HG03045 (cell line): Measurements from ENCODE around the gene THAP12.

Experiments used
- ATAC-seq: cut with Tn5 transposase; IDR thresholded peaks from one replicate; pipeline ENCODE4 v1.9.1; 2021; ENCODE audit warnings: mild to moderate bottlenecking, moderate library complexity; ENCODE audit not compliant: unreplicated experiment

THAP12 gene

DNA sequence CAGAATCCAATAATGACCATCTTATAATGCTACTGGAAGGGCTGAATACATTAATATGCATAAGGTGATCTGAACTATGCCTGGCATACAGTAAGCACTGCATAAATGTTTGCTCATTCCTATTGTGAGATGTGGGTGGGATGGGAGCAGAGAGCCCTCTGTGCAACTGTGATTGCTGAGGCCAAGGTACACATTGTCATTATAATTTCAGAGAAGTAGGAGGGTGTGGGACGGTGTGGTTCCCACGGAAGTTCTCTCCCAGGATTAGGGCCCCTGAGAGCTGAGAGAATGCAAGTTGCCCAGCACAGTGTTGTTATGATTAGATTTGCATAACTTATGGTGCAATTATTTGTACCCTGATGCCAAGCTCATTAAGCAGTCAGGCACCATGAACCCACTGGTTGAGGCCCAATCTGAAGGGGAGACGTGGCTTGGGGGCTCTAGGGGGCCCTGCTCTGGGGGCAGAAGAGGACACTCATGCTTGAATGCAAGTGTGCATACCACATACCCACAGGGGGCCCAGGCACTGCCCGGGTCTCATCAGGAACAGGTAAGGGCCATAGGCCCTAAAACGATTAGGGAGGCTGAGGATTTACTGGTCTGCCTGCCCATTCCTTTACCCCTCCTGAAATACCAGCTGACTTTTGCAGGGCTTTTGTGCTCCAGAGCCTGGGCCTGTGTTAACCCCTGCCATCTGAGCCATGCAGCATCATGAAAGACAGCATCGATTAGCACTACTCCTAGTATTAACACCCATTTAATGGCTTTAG is 72.8 kb downstream of the THAP12 start:
- ATAC-seq: no peak

- ATAC-seq: no peak
These were observed 73.5 kb downstream of the THAP12 start for GRCh38 chr11:76307396-76307795.

DNA sequence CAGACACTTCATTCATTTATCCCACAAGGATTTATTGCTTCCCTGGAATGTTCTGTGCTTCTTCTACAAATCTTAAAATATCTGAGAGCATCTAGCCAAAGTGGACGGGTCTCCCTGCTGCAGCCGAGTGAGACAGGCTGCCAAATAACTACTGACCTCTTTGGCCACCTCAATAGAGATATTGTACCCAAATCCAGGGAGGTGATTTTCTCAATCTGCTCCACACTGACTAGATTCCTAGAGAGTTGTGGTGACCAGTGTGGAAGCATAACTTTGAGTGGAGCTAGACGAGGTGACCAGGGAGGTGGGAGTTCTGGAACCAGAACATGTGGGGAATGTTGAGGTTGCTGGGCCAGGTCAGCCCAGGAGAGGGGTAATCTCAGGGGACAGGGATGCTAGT is 77.5 kb downstream of the THAP12 start:
- no peak for ATAC-seq

DNA sequence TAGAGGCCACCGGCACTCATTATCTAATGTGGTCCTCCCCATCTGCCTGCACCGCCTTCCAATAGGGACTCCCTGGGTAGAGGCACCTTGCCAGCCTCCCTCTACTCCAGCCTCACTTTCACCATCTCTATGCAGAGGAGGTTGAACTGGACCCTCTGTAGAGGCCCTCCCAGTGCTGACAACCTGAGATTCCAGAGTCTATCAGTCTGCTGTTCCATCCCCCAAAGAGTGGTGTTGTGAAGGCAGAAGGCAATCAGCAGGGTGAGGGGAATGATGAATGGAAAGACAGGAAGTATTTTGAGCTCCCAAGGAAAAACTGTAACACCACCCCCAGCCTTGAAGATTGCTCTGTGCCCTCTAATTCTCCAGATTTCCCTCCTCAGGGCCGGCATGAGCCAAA is 77.9 kb downstream of the THAP12 start:
- ATAC-seq: no peak
